Trophoblast cell (in vitro differentiated cells and primary cell): ENCODE measurements around the gene MTA2.

ENCODE experiments used
- DNase-seq, 2 donors: peaks; one replicate each; pipeline ENCODE4 v3.0.0-alpha.2; 2016
- H2AFZ ChIP-seq: 2 replicates; pipeline ENCODE4 v1.6.1; 2013; ENCODE audit warnings: low read length, moderate library complexity, mild to moderate bottlenecking; ENCODE audit not compliant: insufficient read depth, poor library complexity
- H2AK5ac ChIP-seq: 2 replicates; pipeline ENCODE4 v1.6.1; 2013; ENCODE audit warnings: mild to moderate bottlenecking, low read length
- H2BK120ac ChIP-seq: 2 replicates; pipeline ENCODE4 v1.6.1; 2013; ENCODE audit warnings: low read length, mild to moderate bottlenecking, moderate library complexity; ENCODE audit not compliant: insufficient read depth, poor library complexity
- H2BK12ac ChIP-seq: 2 replicates; pipeline ENCODE4 v1.6.1; 2013; ENCODE audit warnings: mild to moderate bottlenecking, low read length, moderate library complexity
- H2BK5ac ChIP-seq: 2 replicates; pipeline ENCODE4 v1.6.1; 2013; ENCODE audit warnings: low read length, low read depth, moderate library complexity, mild to moderate bottlenecking; ENCODE audit not compliant: poor library complexity
- H3K14ac ChIP-seq: 2 replicates; pipeline ENCODE4 v1.6.1; 2013; ENCODE audit warnings: mild to moderate bottlenecking, low read length
- H3K18ac ChIP-seq: 2 replicates; pipeline ENCODE4 v1.6.1; 2013; ENCODE audit warnings: mild to moderate bottlenecking, low read length
- H3K23ac ChIP-seq: 2 replicates; pipeline ENCODE4 v1.6.1; 2013; ENCODE audit warnings: low read length
- H3K27ac ChIP-seq: 2 replicates; pipeline ENCODE4 v1.5.1; 2013; ENCODE audit warnings: low read depth, mild to moderate bottlenecking, inconsistent platforms, low read length, moderate library complexity
- H3K27me3 ChIP-seq: 2 replicates; pipeline ENCODE4 v1.6.1; 2013; ENCODE audit warnings: inconsistent platforms, mild to moderate bottlenecking, low read length, moderate library complexity; ENCODE audit not compliant: insufficient read depth
- H3K36me3 ChIP-seq, 2 experiments: 1 replicate in 1 of 2; 2 replicates in 1 of 2; pipeline ENCODE4 v1.6.1; 2013; ENCODE audit warnings: low read length in 2 of 2, mild to moderate bottlenecking in 2 of 2, moderate library complexity in 1 of 2; ENCODE audit not compliant: insufficient read depth in 2 of 2, control insufficient read depth in 1 of 2
- H3K4ac ChIP-seq: 2 replicates; pipeline ENCODE4 v1.6.1; 2013; ENCODE audit warnings: low read depth, mild to moderate bottlenecking, low read length, moderate library complexity
- H3K4me1 ChIP-seq, 2 experiments: 1 replicate in 1 of 2; 2 replicates in 1 of 2; pipeline ENCODE4 v1.6.1; 2013; ENCODE audit warnings: low read length in 2 of 2, mild to moderate bottlenecking in 2 of 2, moderate library complexity in 1 of 2; ENCODE audit not compliant: insufficient read depth in 2 of 2, control insufficient read depth in 1 of 2
- H3K4me2 ChIP-seq: 2 replicates; pipeline ENCODE4 v1.6.1; 2013; ENCODE audit warnings: inconsistent platforms, mild to moderate bottlenecking, low read length, moderate library complexity
- H3K4me3 ChIP-seq: 2 replicates; pipeline ENCODE4 v1.5.1; 2013; ENCODE audit warnings: mild to moderate bottlenecking, low read depth, low read length, inconsistent platforms
- H3K79me1 ChIP-seq: one replicate; pipeline ENCODE4 v1.6.1; 2013; ENCODE audit warnings: low read length
- H3K79me2 ChIP-seq: 2 replicates; pipeline ENCODE4 v1.6.1; 2013; ENCODE audit warnings: low read length, mild to moderate bottlenecking; ENCODE audit not compliant: control insufficient read depth, insufficient read depth, poor library complexity
- H3K9ac ChIP-seq: 2 replicates; pipeline ENCODE4 v1.6.1; 2013; ENCODE audit warnings: mild to moderate bottlenecking, low read length
- H3K9me3 ChIP-seq: 2 replicates; pipeline ENCODE4 v1.6.1; 2013; ENCODE audit warnings: low read depth, mild to moderate bottlenecking, control low read depth, inconsistent platforms, low read length; ENCODE audit not compliant: insufficient read depth
- H4K12ac ChIP-seq: 2 replicates; pipeline ENCODE4 v1.6.1; 2013; ENCODE audit warnings: low read depth, mild to moderate bottlenecking, low read length, moderate library complexity
- H4K8ac ChIP-seq: 2 replicates; pipeline ENCODE4 v1.6.1; 2013; ENCODE audit warnings: low read depth, mild to moderate bottlenecking, low read length, moderate library complexity
- H4K91ac ChIP-seq: one replicate; pipeline ENCODE4 v1.6.1; 2013; ENCODE audit warnings: low read depth, mild to moderate bottlenecking, low read length, moderate library complexity
- WGBS: extraction: QIAGEN DNeasy Blood & Tissue Kit; methylation state at CpG from one replicate; pipeline ENCODE4 v1.1.7; 2013; ENCODE audit warnings: missing lambda C conversion rate; ENCODE audit not compliant: insufficient read length, insufficient coverage; ENCODE audit errors: extremely low coverage; 5-methylcytosine and 5-hydroxymethylcytosine counted together

Gene MTA2

DNA sequence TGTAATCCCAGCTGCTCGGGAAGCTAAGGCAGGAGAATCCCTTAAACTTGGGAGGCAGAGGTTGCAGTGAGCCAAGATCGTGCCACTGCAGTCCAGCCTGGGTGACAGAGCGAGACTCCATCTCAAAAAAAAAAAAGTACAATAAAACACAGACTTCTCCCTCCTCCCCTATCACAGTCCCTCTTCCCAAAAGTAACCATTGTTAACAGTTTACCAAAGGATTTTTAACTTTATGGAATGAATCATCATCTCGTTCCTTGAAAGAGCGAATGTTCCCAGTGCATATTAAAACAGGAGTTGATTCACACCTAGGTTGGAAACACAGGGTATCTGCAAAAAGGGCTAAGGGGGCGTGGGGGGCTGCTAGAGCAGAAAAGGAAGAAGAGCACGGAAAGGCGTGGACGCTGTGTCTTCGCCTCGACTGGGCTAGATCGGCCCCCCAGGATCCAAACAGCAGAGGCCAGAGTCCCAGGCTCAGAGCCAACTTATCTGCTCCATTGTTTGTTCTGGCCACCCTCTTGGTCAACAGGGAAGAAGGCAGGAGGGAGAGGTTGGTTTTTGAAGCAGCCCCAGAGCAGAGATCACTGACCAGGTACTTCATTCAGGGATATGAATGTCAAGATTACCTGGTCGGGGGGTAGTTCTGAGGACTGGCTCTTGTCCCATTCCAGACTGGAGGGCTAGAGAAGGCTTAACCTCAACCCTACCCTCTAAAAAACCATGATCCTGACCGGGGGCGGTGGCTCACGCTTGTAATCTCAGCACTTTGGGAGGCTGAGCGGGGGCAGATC is 52.9 kb downstream of the MTA2 start:
- Histone ChIP-seq H3K27ac (no peak overlapping the region), H3K23ac (no peak overlapping the region), H2BK5ac (no peak overlapping the region), H2BK12ac (peak overlapping the region; percentile 39), H3K36me3 (peaks cover 10 to 14% of the 10 kb centered on the region in 2 experiments), H3K18ac (peak overlapping the region; percentile 6), H2AFZ (no peak overlapping the region), H3K79me1 (peaks cover 46% of the 10 kb centered on the region), H4K91ac (peak overlapping the region; percentile 2), H3K9me3 (peaks cover 1% of the 10 kb centered on the region), H4K12ac (no peak overlapping the region), H2AK5ac (no peak overlapping the region), H3K4me2 (no peak overlapping the region), H2BK120ac (no peak overlapping the region), H3K27me3 (no peaks in the 10 kb centered on the region), H4K8ac (no peak overlapping the region), H3K14ac (no peak overlapping the region), H3K4ac (peak overlapping the region; percentile 43), H3K79me2 (peaks cover 40% of the 10 kb centered on the region), H3K4me3 (no peak overlapping the region), H3K4me1 (peaks cover 24 to 26% of the 10 kb centered on the region in 2 experiments), H3K9ac (no peak overlapping the region)
- no peak for DNase-seq
- WGBS = no CpG with 5 or more reads among the region's 17 CpGs

DNA sequence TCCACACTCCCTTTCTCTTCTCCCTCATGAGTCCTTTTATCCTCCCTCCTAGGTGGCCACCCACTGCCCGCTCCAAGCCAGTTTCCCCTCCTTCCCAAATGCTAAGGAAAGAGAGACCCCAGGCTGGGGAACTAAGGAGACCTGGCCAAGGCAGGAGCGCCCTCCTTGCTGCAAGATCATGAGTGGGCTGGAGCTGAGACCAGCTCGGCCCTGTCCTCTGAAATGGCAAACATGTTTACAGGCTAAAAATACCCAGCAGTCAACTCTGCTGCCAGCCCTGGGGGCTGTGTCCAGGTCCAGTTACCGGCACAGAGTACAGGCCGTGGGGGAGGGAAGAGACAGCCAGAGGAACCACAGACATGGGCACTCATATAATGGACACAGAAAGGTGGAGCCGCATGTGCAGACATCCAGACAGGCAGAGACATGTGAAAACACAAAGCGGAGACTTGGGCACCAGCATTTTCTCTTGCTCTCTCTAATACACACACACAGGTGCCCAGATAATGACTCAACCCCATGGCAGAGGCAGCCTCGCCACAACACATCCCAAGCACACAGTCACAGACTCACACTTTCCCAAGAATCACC is 53.9 kb downstream of the MTA2 start:
- Histone ChIP-seq H3K4me1 (peaks cover 20 to 25% of the 10 kb centered on the region in 2 experiments), H2AFZ (peak overlapping the region; percentile 21), H4K8ac (peak overlapping the region; percentile 69), H3K27me3 (no peaks in the 10 kb centered on the region), H3K9me3 (peaks cover 4% of the 10 kb centered on the region), H3K18ac (peak overlapping the region; percentile 85), H3K4me3 (peak overlapping the region; percentile 25), H3K4ac (peak overlapping the region; percentile 95), H2BK12ac (peak overlapping the region; percentile 96), H4K12ac (no peak overlapping the region), H2AK5ac (peak overlapping the region; percentile 27), H3K79me2 (peaks cover 47% of the 10 kb centered on the region), H3K14ac (peak overlapping the region; percentile 96), H3K27ac (peak overlapping the region; percentile 98), H3K4me2 (peak overlapping the region; percentile 93), H3K9ac (peak overlapping the region; percentile 42), H3K23ac (no peak overlapping the region), H2BK120ac (peak overlapping the region; percentile 96), H3K36me3 (peaks cover 16 to 20% of the 10 kb centered on the region in 2 experiments), H3K79me1 (peaks cover 47% of the 10 kb centered on the region), H2BK5ac (peak overlapping the region; percentile 94), H4K91ac (peak overlapping the region; percentile 96)
- peak in 1 of 2 donors; percentile 41 for DNase-seq
- WGBS = no CpG with 5 or more reads among the region's 8 CpGs

DNA sequence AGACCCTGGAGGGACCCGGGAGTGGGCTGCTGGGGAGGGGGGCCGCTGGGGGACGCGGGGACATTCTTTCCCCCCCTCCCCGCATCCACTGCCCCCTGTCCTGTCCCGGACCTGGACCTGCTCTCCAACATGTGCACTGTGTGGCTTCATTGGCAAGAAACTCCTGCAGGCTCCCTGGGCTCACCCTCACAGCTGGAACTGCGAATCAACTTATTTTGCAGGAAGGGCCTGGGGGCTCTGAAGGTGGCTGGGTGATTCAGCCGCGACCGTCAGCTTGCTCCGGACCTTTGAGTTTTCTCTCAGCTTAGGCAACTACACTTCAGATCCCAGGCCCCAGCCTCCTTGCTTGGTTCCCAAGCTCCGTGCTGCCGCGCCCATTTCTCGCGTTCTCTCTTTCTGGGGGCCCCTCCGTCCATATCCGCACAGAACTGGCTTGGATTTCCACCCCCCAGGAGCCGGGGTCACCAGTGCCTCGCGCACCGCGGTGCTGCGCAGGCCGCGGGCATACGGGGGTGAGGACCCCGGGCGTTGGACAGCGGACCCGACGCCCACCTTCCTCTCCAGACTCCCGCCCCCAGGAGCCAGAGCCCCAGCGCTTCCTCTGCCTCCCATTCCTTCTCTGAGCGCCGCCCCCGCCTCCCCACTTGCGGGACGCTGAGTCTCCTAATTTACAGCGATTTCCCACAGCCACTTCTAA is 54.6 kb downstream of the MTA2 start:
- Histone ChIP-seq H2BK120ac (peak overlapping the region; percentile 96), H3K27me3 (no peaks in the 10 kb centered on the region)
- WGBS = no CpG with 5 or more reads among the region's 40 CpGs

DNA sequence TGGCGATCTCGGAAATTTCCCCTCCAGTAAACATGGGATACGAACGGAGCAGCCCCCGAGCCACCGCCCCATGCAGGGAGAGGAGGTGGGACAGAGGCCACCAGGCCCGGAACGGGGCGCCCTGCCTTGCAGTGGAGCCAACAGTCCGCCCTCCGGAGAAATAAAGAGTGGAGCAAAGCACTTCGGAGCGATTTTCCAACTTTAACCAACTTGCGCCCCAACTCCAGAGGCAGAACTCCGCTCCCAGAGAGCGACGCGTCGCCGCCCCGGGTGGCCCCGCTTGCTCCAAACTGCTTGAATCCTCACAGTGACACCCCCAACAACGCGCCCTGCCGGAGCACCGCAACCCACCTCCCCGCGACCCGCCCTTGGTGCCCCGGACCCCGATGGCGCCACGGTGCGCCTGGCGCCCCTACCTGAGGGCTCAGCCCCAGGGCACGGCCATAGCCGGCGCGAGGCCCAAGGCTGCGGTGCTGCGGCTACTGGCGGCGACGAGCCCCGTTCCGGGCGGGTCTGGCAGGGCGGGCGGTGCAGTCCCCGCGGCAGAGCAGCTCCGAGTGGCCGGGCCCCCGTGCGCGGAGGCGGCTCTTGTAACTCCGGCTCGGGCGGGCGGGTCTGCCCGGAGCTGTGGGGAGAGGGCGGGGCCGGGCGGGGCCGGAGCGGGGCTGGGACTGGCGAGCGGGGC is 55.3 kb downstream of the MTA2 start, which contains the start of gene AHNAK:
Gene AHNAK (minus strand): TSS at position 563 of the 685 bp plus-strand sequence. CDS start 10,708 bp downstream, outside the sequence.
- peaks cover 6% of the 10 kb centered on the region for H3K9me3 ChIP-seq
- H2BK5ac ChIP-seq = peak within 1 kb of the TSS; percentile 94
- peak within 1 kb of the TSS; percentile 74 for H2AFZ ChIP-seq
- H2AK5ac ChIP-seq = peak within 1 kb of the TSS; percentile 94
- H3K14ac ChIP-seq = peak within 1 kb of the TSS; percentile 98
- peak within 1 kb of the TSS; percentile 98 for H2BK120ac ChIP-seq
- peaks cover 50% of the 10 kb centered on the region for H3K79me1 ChIP-seq
- H3K4ac ChIP-seq = peak within 1 kb of the TSS; percentile 100
- H3K9ac ChIP-seq = peak within 1 kb of the TSS; percentile 97
- H3K4me2 ChIP-seq = peak within 1 kb of the TSS; percentile 93
- H2BK12ac ChIP-seq = peak within 1 kb of the TSS; percentile 96
- peak within 1 kb of the TSS; percentile 84 for H4K8ac ChIP-seq
- peak within 1 kb of the TSS; percentile 96 for H3K4me3 ChIP-seq
- H3K27me3 ChIP-seq = no peaks in the 10 kb centered on the region
- peak; percentile 77 to 79 for DNase-seq
- H3K4me1 ChIP-seq = peaks cover 22 to 27% of the 10 kb centered on the region in 2 experiments
- peak within 1 kb of the TSS; percentile 98 for H3K27ac ChIP-seq
- H3K36me3 ChIP-seq = peaks cover 24 to 26% of the 10 kb centered on the region in 2 experiments
- peak within 1 kb of the TSS; percentile 99 for H3K18ac ChIP-seq
- H3K23ac ChIP-seq = no peak within 1 kb of the TSS
- H3K79me2 ChIP-seq = peaks cover 61% of the 10 kb centered on the region
- H4K91ac ChIP-seq = peak within 1 kb of the TSS; percentile 98
- H4K12ac ChIP-seq = peak within 1 kb of the TSS; percentile 89
- no CpG with 5 or more reads among the region's 69 CpGs for WGBS

More for the DNA sequence above, 54.6 kb downstream of the MTA2 start:
- H3K27ac ChIP-seq = peak overlapping the region; percentile 98
- H3K18ac ChIP-seq = peak overlapping the region; percentile 85
- peak overlapping the region; percentile 87 for H2AK5ac ChIP-seq
- peak overlapping the region; percentile 45 for H4K12ac ChIP-seq
- H4K91ac ChIP-seq = peak overlapping the region; percentile 96
- H2BK5ac ChIP-seq = peak overlapping the region; percentile 94
- peak; percentile 78 to 90 for DNase-seq
- peak overlapping the region; percentile 96 for H3K4me3 ChIP-seq
- H3K36me3 ChIP-seq = peaks cover 20 to 24% of the 10 kb centered on the region in 2 experiments
- peak overlapping the region; percentile 69 for H4K8ac ChIP-seq
- H2BK12ac ChIP-seq = peak overlapping the region; percentile 96
- peaks cover 54% of the 10 kb centered on the region for H3K79me2 ChIP-seq
- peak overlapping the region; percentile 83 for H3K9ac ChIP-seq
- H3K79me1 ChIP-seq = peaks cover 50% of the 10 kb centered on the region
- H3K4me2 ChIP-seq = peak overlapping the region; percentile 93
- H2AFZ ChIP-seq = peak overlapping the region; percentile 32
- peaks cover 6% of the 10 kb centered on the region for H3K9me3 ChIP-seq
- H3K14ac ChIP-seq = peak overlapping the region; percentile 96
- H3K23ac ChIP-seq = no peak overlapping the region
- peak overlapping the region; percentile 95 for H3K4ac ChIP-seq
- H3K4me1 ChIP-seq = peaks cover 22 to 27% of the 10 kb centered on the region in 2 experiments
